NCI-H2081 (cell line): Measurements from ENCODE around the gene MTAP.

Experiments used
- DNase-seq, 2 experiments: peaks; one replicate each; lab custom pipeline; 2025; lab: John Stamatoyannopoulos, UW

Gene MTAP

DNA sequence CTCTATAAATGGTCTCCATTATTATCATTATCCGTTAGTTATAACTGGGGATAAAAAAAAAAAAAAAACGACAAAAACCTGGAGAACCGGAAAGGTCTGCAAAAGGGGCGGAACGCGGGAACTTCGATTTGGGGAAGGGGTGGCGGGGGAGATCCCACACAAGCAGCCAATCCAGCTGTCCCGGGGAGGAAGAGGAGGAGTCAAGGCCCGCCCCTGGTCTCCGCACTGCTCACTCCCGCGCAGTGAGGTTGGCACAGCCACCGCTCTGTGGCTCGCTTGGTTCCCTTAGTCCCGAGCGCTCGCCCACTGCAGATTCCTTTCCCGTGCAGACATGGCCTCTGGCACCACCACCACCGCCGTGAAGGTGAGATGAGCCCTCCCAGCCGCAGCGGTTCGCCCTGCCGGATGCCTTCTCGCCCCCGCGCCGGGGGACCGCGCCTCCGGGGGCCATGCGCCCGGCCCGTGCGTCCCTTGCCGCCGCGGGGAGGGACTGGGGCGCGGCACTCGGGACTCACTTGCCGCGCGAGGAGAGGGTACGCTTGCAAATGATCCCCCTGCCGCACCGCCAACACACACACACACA is at the start of gene MTAP:
MTAP (plus strand) TSS at position 219 of the 583 bp plus-strand sequence; CDS start at position 332, 113 bp downstream.
- peak; percentile 92 to 95 for DNase-seq

DNA sequence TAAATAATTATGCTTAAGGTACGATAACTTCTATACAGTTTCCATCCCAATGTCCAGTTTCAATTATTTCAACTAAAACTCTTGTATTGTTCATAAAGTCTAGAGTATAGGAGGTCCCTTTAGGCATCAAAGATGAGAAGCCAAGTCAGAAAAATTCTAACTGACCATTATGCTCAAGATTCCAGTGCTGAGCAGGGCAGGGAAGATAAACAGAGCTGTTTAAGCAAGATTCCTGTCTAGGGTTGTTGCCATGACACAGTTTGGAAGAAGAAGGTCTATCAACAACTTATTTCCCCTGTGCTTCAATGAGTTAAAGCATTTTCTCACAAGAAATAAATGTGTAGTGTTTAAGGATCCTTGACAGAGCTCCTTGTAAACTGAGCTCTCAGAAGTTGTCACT is 48.9 kb upstream of the MTAP start:
- no peak for DNase-seq

DNA sequence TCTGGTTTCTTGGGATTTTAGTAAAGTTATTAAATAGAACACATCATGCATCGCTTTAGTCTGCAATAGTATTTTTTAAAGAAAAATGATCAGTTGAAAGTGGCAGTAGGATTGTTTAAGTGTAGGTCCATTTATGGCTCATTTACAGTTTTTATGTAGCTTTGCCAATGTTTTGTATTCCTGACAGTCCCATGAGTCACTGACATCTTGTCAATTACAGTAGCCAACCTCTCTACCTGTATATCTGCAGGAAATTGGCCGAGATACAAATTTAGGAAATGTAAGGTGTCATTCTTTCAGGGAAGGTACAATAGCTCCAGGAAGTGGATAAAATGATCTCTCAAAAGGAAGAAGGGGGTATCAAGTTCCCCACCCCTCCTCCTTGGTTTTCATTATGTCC is 47.7 kb upstream of the MTAP start:
- DNase-seq, result no peak

DNA sequence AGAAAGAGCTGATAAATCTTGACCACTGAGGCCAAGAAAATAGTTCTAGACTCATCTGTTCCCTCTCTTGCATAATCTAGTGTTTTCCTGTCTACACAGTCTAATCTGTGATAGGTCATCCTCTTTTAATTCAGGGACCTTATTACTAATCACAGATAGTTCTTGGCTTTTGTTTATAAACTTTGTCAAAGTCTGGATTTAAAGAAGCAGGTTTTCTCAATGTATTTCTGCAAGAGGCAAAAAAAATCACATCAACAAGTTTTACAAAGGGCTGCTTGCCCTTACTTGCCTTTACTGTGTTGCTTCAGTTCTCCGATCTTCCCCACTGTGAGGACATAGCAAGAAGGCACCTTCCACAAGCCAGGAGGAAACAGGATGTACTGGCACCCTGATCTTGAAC is 43.9 kb upstream of the MTAP start:
- no peak for DNase-seq

DNA sequence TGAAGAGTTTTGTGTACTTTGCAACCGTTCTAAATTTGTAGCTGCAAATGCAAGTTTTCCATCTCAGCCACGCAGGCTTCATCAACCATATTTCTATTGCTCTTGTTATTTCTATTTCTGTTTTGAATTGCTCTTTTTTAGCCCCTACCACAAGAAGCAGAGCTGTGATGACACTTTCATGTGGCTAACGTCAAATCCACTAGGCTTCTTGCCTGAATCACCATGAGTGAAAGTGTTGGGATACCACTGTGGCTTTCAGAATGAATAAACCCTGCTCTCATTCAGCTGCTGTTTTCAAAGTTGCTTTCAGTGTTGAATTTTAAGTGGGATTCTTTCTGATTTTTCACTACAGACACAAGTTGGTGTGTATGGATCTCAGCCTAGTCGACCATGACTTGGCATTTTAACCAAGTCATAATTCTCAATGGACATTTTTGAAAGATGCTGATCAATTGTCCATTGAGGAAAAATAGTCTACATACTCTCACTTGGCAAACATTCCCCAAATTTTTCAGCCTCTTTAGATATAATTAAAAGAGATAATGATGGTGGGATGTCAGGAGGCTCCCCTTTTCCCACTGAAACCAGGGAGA is 41.0 kb upstream of the MTAP start:
- DNase-seq, result no peak

GRCh38 chr9:21762064-21762463 is 40.4 kb upstream of the MTAP start:
- DNase-seq, result no peak

DNA sequence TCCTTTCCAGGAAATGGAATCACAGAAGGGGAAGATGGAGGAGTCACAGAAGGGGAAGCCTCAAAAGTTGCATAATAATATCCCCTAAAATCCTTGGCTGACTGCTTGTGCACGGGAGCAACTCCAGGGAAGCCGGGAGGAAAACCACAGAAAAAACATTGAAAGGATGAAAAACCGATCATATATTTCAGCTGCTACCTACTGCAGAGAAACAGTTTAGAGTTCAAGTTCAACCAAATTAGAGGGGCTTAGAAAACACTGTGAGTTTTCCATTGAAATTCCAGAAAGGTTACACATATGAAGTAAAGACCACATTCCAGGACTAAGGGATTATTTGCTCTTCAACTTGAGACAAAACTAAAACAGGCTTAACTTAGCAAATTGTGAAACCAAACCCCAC is 37.6 kb upstream of the MTAP start:
- DNase-seq, result no peak

DNA sequence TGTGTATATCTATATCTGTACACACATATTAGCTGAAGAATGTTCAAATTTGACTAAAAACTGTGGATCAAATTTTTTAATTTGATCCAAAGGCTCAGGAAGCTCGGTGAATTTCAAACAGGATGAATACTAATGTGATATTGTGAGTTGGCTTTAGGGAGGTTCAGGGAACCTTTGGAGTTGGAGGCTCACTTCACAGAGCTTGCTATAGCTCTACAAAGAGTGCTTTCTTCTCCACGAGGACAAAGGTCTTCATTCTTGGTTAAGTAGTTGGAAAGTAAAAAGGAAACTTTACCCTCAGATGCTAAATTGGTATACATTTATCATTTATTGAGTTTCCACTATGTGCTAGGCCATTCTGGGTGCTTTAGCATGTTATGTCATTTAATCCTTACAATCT is 36.3 kb upstream of the MTAP start:
- no peak for DNase-seq

- no peak for DNase-seq
Observed at GRCh38 chr9:21770871-21771560, 31.4 kb upstream of the MTAP start.

- DNase-seq, result no peak
Observed at GRCh38 chr9:21777701-21778100, 24.7 kb upstream of the MTAP start.

DNA sequence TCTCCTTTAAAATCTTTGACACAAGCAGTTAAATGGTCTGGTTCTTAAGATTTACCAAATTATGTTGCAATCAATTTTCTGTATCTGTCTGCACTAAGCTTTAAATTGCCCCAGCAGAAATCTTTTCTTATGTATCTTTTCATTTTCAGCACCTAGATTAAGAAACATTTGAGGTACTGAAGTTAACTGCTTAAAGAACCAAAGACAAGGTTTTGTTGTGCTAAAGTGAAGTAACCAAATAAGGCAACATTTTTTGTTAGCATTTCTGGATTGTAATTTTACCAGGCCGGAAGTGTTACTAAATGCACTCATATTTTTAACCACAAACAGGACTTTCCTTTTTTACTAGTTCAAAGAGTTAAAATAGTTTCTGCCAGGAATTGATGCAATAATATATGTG is 24.1 kb upstream of the MTAP start:
- DNase-seq, result no peak

DNA sequence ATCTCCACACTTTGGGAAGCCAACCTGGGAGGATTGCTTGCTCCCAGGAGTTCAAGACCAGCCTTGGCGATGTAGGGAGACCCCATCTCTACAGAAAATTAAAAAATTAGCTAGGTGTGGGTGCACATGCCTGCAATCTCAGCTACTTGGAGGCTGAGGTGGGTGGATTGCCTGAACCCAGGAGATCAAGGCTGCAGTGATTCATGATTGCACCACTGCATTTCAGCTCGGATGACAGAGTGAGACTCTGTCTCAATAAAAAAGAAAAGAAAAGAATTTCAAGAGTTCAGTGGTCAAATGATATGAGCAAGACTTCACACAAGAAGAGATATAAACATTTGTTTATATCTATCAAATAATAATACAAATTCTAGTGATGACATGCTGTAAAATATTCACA is 23.0 kb upstream of the MTAP start:
- no peak for DNase-seq

DNA sequence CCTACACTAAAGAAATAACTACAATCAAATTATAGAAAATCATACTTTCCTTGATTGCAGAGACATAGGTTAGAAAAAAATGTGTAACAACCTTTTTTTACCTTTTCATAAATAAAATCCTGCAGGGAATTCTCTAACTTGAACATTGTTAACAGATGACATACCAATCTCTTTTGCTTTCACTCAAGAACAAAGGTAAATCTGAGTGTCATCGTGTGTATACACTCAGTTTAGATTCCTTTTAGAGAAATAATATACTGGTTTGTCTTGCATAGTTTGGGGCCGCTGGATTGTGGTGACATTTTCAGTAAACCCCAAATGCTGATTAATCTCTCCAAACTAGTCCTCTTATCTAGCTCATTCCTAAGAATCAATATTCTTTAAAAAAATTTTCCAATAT is 20.8 kb upstream of the MTAP start:
- DNase-seq, result no peak

- no peak for DNase-seq
Observed at GRCh38 chr9:21782205-21782604, 20.2 kb upstream of the MTAP start.

DNA sequence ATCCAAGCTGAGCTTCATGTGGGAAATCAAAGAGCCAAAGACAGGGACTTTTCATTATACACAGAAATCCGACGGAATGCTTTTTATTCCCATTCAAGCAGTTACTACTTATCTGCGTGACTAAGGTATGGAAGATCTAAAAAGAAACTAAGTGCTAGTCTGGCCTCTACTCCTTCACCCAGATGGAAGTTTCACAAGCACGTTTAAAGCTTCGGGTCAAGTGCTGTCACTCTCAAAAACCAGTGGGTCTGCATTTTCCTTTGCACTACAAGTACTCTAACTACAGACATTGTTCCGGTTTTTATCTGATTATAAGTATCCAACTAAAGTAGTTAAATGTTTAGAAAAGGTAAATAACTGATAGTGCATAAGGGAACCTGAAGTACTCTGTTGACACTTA is 13.7 kb upstream of the MTAP start:
- DNase-seq, result no peak

- peak; percentile 75 to 84 for DNase-seq
Observed at GRCh38 chr9:21789541-21790037, 12.8 kb upstream of the MTAP start.

- DNase-seq, result no peak
Observed at GRCh38 chr9:21795483-21795882, 7.0 kb upstream of the MTAP start.

- DNase-seq, result no peak
Observed at GRCh38 chr9:21796768-21797167, 5.7 kb upstream of the MTAP start.

- DNase-seq, result no peak
Observed at GRCh38 chr9:21800931-21801682, 1.3 kb upstream of the MTAP start.

- DNase-seq, result peak; percentile 59 to 74
Observed at GRCh38 chr9:21801683-21802417, 586 bp upstream of the MTAP start.

DNA sequence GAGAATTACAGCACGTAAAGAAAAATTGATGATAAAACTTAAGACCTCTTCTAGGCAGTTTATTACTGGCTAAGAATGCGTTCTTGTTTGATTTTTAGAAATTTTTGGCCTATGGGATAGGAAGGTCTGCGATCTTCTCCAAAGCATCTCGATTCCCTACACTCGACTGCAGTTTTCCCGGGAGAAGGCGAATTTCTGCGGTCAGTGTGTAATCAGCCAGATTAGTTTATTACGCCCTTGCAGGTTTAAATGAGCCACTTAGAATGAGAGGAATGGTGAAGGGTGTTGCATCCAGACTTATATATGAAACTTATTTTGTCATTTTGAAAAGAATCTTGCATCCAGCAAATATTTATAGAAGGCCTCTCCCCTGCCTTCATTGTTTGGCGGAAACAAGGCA is 1.2 kb downstream of the MTAP start:
- no peak for DNase-seq

GRCh38 chr9:21804331-21804730 is 1.9 kb downstream of the MTAP start:
- no peak for DNase-seq
